Naive thymus-derived CD4-positive, alpha-beta T cell (primary cell): ENCODE results near the gene SCAMP2. TPM values are rescaled to one million over a fixed set of nuclear protein-coding genes. Genes with fewer than 3 reads are reported as not detected.

ENCODE experiments used
- ATAC-seq: fragments of 150-1000 bp; cut with Tn5 transposase; 2 replicates; pipeline ENCODE4 v1.10.0; 2021; ENCODE audit warnings: mild to moderate bottlenecking, moderate library complexity
- CTCF ChIA-PET: fragments of 350-600 bp; sonication (Branson Sonifier 250); formaldehyde crosslinking; loops from one replicate; lab custom pipeline; 2021; ENCODE audit warnings: antibody characterized with exemption; lab: Charles Lee
- POLR2A ChIA-PET: fragments of 350-600 bp; sonication (Branson Sonifier 250); formaldehyde crosslinking; loops from one replicate; lab custom pipeline; 2021; ENCODE audit warnings: antibody characterized with exemption, inconsistent platforms; lab: Charles Lee
- DNase-seq, 9 donors: peaks; one replicate each; pipeline versions ENCODE4 v3.0.0 to v3.0.0-alpha.2; 2020 to 2022; ENCODE audit warnings: mixed read lengths in 1 of 9
- H3K27ac ChIP-seq: one replicate; pipeline ENCODE4 v1.7.0; 2013; ENCODE audit warnings: mild to moderate bottlenecking, low read depth, low read length, moderate library complexity
- H3K27me3 ChIP-seq, 2 donors: one replicate each; pipeline ENCODE4 v1.7.0; 2013; ENCODE audit warnings: low read length in 2 of 2, mild to moderate bottlenecking in 2 of 2, moderate library complexity in 2 of 2; ENCODE audit not compliant: control insufficient read depth in 2 of 2, insufficient read depth in 2 of 2
- H3K36me3 ChIP-seq, 3 experiments: 1 replicate in 2 of 3; 2 replicates in 1 of 3; pipeline ENCODE4 v1.7.0; 2013; ENCODE audit warnings: low read length in 3 of 3, mild to moderate bottlenecking in 3 of 3, moderate library complexity in 1 of 3; ENCODE audit not compliant: insufficient read depth in 3 of 3, control insufficient read depth in 2 of 3
- H3K4me1 ChIP-seq, 2 donors: one replicate each; pipeline ENCODE4 v1.7.0; 2013; ENCODE audit warnings: low read length in 2 of 2, mild to moderate bottlenecking in 2 of 2, moderate library complexity in 1 of 2; ENCODE audit not compliant: control insufficient read depth in 2 of 2, insufficient read depth in 2 of 2
- H3K4me3 ChIP-seq: 2 replicates; pipeline ENCODE4 v1.7.0; 2013; ENCODE audit warnings: mild to moderate bottlenecking, low read length
- H3K9me3 ChIP-seq, 3 experiments: 1 replicate in 2 of 3; 2 replicates in 1 of 3; pipeline ENCODE4 v1.7.0; 2013; ENCODE audit warnings: low read length in 3 of 3; ENCODE audit not compliant: control insufficient read depth in 2 of 3
- H3K27ac Mint-ChIP-seq, 9 donors: one replicate each; pipeline ENCODE4 v1.8.0; 2020 to 2022; ENCODE audit warnings: mixed read lengths in 9 of 9, mild to moderate bottlenecking in 8 of 9, moderate library complexity in 5 of 9, inconsistent platforms in 2 of 9
- H3K27me3 Mint-ChIP-seq, 5 donors: one replicate each; pipeline ENCODE4 v1.8.0; 2021 to 2022; ENCODE audit warnings: mixed read lengths in 5 of 5, mild to moderate bottlenecking in 1 of 5
- H3K36me3 Mint-ChIP-seq, 5 donors: one replicate each; pipeline ENCODE4 v1.8.0; 2020 to 2022; ENCODE audit warnings: mixed read lengths in 5 of 5, mild to moderate bottlenecking in 3 of 5, inconsistent platforms in 1 of 5
- H3K4me1 Mint-ChIP-seq, 7 donors: one replicate each; pipeline ENCODE4 v1.8.0; 2020 to 2022; ENCODE audit warnings: mixed read lengths in 7 of 7, mild to moderate bottlenecking in 3 of 7, inconsistent platforms in 1 of 7
- H3K4me3 Mint-ChIP-seq, 10 donors: one replicate each; pipeline ENCODE4 v1.8.0; 2020 to 2022; ENCODE audit warnings: mild to moderate bottlenecking in 10 of 10, mixed read lengths in 10 of 10, moderate library complexity in 6 of 10, inconsistent platforms in 2 of 10
- H3K9me3 Mint-ChIP-seq, 11 donors: one replicate each; pipeline ENCODE4 v1.8.0; 2020 to 2022; ENCODE audit warnings: mixed read lengths in 11 of 11, mild to moderate bottlenecking in 4 of 11, inconsistent platforms in 1 of 11, moderate library complexity in 1 of 11
- intact Hi-C, 2 donors: fragments of 100-400 bp; cut with micrococcal nuclease; formaldehyde crosslinking; loops; one replicate each; pipeline ENCODE4 v1.15.1; 2023
- polyA plus RNA-seq, 2 donors: library from polyadenylated mRNA; unstranded; fragments of 300-500 nt; fragmentation: Illumina TruSeq; gene quantifications; one replicate each; pipeline ENCODE4 v1.2.3, GENCODE V29; 2021
- total RNA-seq, 6 experiments: library from RNA in 5 of 6; stranded (reverse) in 5 of 6; gene quantifications; 1 replicate in 5 of 6; 2 replicates in 1 of 6; pipeline ENCODE4 v1.2.3 and lab custom pipeline; 2021 to 2026

Gene SCAMP2
- total and polyA plus RNA-seq, 7 experiments from 2014 or later, result 78.9 to 141 (median 122) TPM

GRCh38 chr15:74809242-74809641, 63.9 kb downstream of the SCAMP2 start:
- CTCF ChIA-PET, result interaction anchor here (1.1 to 26.1 kb wide), 2 partner anchors 8 to 33 kb away, joined by 3 to 1110 read pairs; partner anchors contain the start of gene CSK
- intact Hi-C loops, result no loop called here
- H3K4me3 Mint-ChIP-seq, result peak overlapping the region in 3 of 10 donors; percentile 9 to 44 (median 19)
- H3K9me3 Mint-ChIP-seq, result peaks cover 0 to 2% (median 0%) of the 10 kb centered on the region in 11 donors
- Histone ChIP-seq H3K27ac (peak overlapping the region; percentile 37), H3K9me3 (no peaks in the 10 kb centered on the region), H3K4me1 (peaks cover 0 to 21% of the 10 kb centered on the region in 2 donors), H3K4me3 (no peak overlapping the region), H3K36me3 (peaks cover 0 to under 1% (median 0%) of the 10 kb centered on the region in 3 experiments), H3K27me3 (no peaks in the 10 kb centered on the region)
- ATAC-seq, result no peak
- H3K4me1 Mint-ChIP-seq, result peaks cover 16 to 37% (median 32%) of the 10 kb centered on the region in 7 donors
- no peaks in the 10 kb centered on the region for H3K27me3 Mint-ChIP-seq
- POLR2A ChIA-PET, result interaction anchor here (28.9 kb wide), 1 partner anchor 30 kb away, joined by 1077 read pairs; the partner anchor contains the start of gene CSK
- peak overlapping the region; percentile 4 to 92 (median 88) for H3K27ac Mint-ChIP-seq
- peaks cover 0 to 5% (median 0%) of the 10 kb centered on the region in 5 donors for H3K36me3 Mint-ChIP-seq
- no peak for DNase-seq

GRCh38 chr15:74808840-74809229, 64.3 kb downstream of the SCAMP2 start:
- ChIA-PET POLR2A (interaction anchor here (0.6 to 28.9 kb wide), 2 partner anchors 13 to 29 kb away, joined by 3 to 1077 read pairs; partner anchors contain the start of gene CSK), CTCF (interaction anchor here (1.0 to 26.1 kb wide), 5 partner anchors 8 to 93 kb away, joined by 3 to 1110 read pairs (median 4); partner anchors contain the start of gene CSK)
- DNase-seq (no peak), ATAC-seq (no peak)
- H3K4me3 Mint-ChIP-seq, result peak overlapping the region in 2 of 10 donors; percentile 9 to 19
- H3K4me1 Mint-ChIP-seq, result peaks cover 19 to 41% (median 36%) of the 10 kb centered on the region in 7 donors
- Histone ChIP-seq H3K27ac (peak overlapping the region; percentile 37), H3K4me3 (no peak overlapping the region), H3K9me3 (no peaks in the 10 kb centered on the region), H3K36me3 (peaks cover 0 to 4% (median 0%) of the 10 kb centered on the region in 3 experiments), H3K27me3 (no peaks in the 10 kb centered on the region), H3K4me1 (peaks cover 0 to 21% of the 10 kb centered on the region in 2 donors)
- H3K36me3 Mint-ChIP-seq, result peaks cover 0 to 9% (median 3%) of the 10 kb centered on the region in 5 donors
- no peaks in the 10 kb centered on the region for H3K27me3 Mint-ChIP-seq
- H3K9me3 Mint-ChIP-seq, result peaks cover 0 to 2% (median 0%) of the 10 kb centered on the region in 11 donors
- intact Hi-C loops, result no loop called here
- peak overlapping the region in 8 of 9 donors; percentile 83 to 92 (median 89) for H3K27ac Mint-ChIP-seq

- H3K27ac Mint-ChIP-seq, result peak overlapping the region; percentile 30 to 94 (median 85)
- Histone ChIP-seq H3K27me3 (no peaks in the 10 kb centered on the region), H3K4me3 (no peak overlapping the region), H3K4me1 (peaks cover 0 to 21% of the 10 kb centered on the region in 2 donors), H3K27ac (peak overlapping the region; percentile 37), H3K36me3 (peaks cover 0 to 10% (median 0%) of the 10 kb centered on the region in 3 experiments), H3K9me3 (no peaks in the 10 kb centered on the region)
- ChIA-PET CTCF (interaction anchor here (0.9 to 26.1 kb wide), 5 partner anchors 9 to 94 kb away, joined by 3 to 1110 read pairs (median 4); partner anchors contain the start of gene CSK), POLR2A (interaction anchor here (0.6 to 28.9 kb wide), 3 partner anchors 13 to 29 kb away, joined by 3 to 1077 read pairs (median 5); partner anchors contain the start of gene CSK)
- H3K4me1 Mint-ChIP-seq, result peaks cover 19 to 40% (median 36%) of the 10 kb centered on the region in 7 donors
- intact Hi-C loops, result no loop called here
- H3K9me3 Mint-ChIP-seq, result peaks cover 0 to 2% (median 0%) of the 10 kb centered on the region in 11 donors
- ATAC-seq, result no peak
- H3K36me3 Mint-ChIP-seq, result peaks cover 0 to 10% (median 4%) of the 10 kb centered on the region in 5 donors
- DNase-seq, result no peak
- peak overlapping the region in 2 of 10 donors; percentile 13 to 29 for H3K4me3 Mint-ChIP-seq
- H3K27me3 Mint-ChIP-seq, result no peaks in the 10 kb centered on the region
Observed at GRCh38 chr15:74808078-74808839, 64.9 kb downstream of the SCAMP2 start.

GRCh38 chr15:74807282-74807681, 65.9 kb downstream of the SCAMP2 start:
- Histone ChIP-seq H3K4me1 (peaks cover 0 to 21% of the 10 kb centered on the region in 2 donors), H3K4me3 (no peak overlapping the region), H3K27ac (peak overlapping the region; percentile 55), H3K27me3 (no peaks in the 10 kb centered on the region), H3K9me3 (no peaks in the 10 kb centered on the region), H3K36me3 (peaks cover 0 to 20% (median 0%) of the 10 kb centered on the region in 3 experiments)
- no peaks in the 10 kb centered on the region for H3K27me3 Mint-ChIP-seq
- peaks cover 0 to 2% (median 0%) of the 10 kb centered on the region in 11 donors for H3K9me3 Mint-ChIP-seq
- peak overlapping the region in 8 of 9 donors; percentile 83 to 94 (median 90) for H3K27ac Mint-ChIP-seq
- H3K4me1 Mint-ChIP-seq, result peaks cover 19 to 40% (median 36%) of the 10 kb centered on the region in 7 donors
- no peak overlapping the region for H3K4me3 Mint-ChIP-seq
- DNase-seq (no peak), ATAC-seq (no peak)
- ChIA-PET POLR2A (interaction anchor here (1.0 to 28.9 kb wide), 3 partner anchors 14 to 35 kb away, joined by 3 to 1077 read pairs (median 5); partner anchors contain the start of genes CSK and ULK3), CTCF (interaction anchor here (0.9 to 26.1 kb wide), 5 partner anchors 13 to 141 kb away, joined by 3 to 1110 read pairs (median 5); partner anchors contain the start of gene CSK)
- intact Hi-C loops, result no loop called here
- peaks cover 0 to 10% (median 4%) of the 10 kb centered on the region in 5 donors for H3K36me3 Mint-ChIP-seq

- peaks cover 0 to 2% (median 0%) of the 10 kb centered on the region in 11 donors for H3K9me3 Mint-ChIP-seq
- Histone ChIP-seq H3K4me1 (peaks cover 4 to 28% of the 10 kb centered on the region in 2 donors), H3K9me3 (no peaks in the 10 kb centered on the region), H3K36me3 (peaks cover 14 to 42% (median 15%) of the 10 kb centered on the region in 3 experiments), H3K27me3 (no peaks in the 10 kb centered on the region), H3K27ac (no peak overlapping the region), H3K4me3 (no peak overlapping the region)
- POLR2A ChIA-PET, result interaction anchor here (0.6 to 28.9 kb wide), 5 partner anchors 12 to 566 kb away, joined by 3 to 1077 read pairs (median 3); partner anchors contain the start of gene CSK
- peaks cover 0 to 19% (median 10%) of the 10 kb centered on the region in 5 donors for H3K36me3 Mint-ChIP-seq
- peak overlapping the region; percentile 11 to 93 (median 47) for H3K27ac Mint-ChIP-seq
- DNase-seq (no peak), ATAC-seq (no peak)
- peak overlapping the region in 1 of 10 donors; percentile 21 for H3K4me3 Mint-ChIP-seq
- intact Hi-C loops, result no loop called here
- no peaks in the 10 kb centered on the region for H3K27me3 Mint-ChIP-seq
- CTCF ChIA-PET, result interaction anchor here (1.0 to 26.1 kb wide), 5 partner anchors 29 to 174 kb away, joined by 3 to 1110 read pairs (median 3); partner anchors contain the start of gene CSK
- H3K4me1 Mint-ChIP-seq, result peaks cover 23 to 46% (median 39%) of the 10 kb centered on the region in 7 donors
Observed at GRCh38 chr15:74804935-74805334, 68.2 kb downstream of the SCAMP2 start.
